SK-N-SH treated with all-trans-retinoic acid at 6 μM for 48 hours (cell line): ENCODE results near the gene PIM3.

Experiments used
- ARNTL ChIP-seq: fragments of 450-650 bp; formaldehyde crosslinking; IDR thresholded peaks from 2 replicates; pipeline ENCODE4 v1.5.0; 2020; ENCODE audit warnings: low read depth, mild to moderate bottlenecking, moderate library complexity, borderline replicate concordance
- CREB5 ChIP-seq: fragments of 250-450 bp; sonication (Bioruptor Pico); IDR thresholded peaks from 2 replicates; pipeline ENCODE4 v1.5.1; 2020; ENCODE audit warnings: low read depth, mild to moderate bottlenecking, moderate library complexity
- CSRNP3 ChIP-seq: fragments of 250-450 bp; sonication (Bioruptor Pico); IDR thresholded peaks from 2 replicates; pipeline ENCODE4 v1.5.1; 2021; ENCODE audit warnings: mild to moderate bottlenecking, moderate library complexity
- PATZ1 ChIP-seq: fragments of 250-450 bp; sonication (Bioruptor Pico); IDR thresholded peaks from 2 replicates; pipeline ENCODE4 v1.8.0; 2020; ENCODE audit warnings: mild to moderate bottlenecking, moderate library complexity, borderline replicate concordance
- POU6F1 ChIP-seq: fragments of 250-450 bp; sonication (Bioruptor Pico); IDR thresholded peaks from 2 replicates; pipeline ENCODE4 v1.8.0; 2021; ENCODE audit warnings: low read depth, mild to moderate bottlenecking, moderate library complexity, borderline replicate concordance
- RARB ChIP-seq: fragments of 250-450 bp; sonication (Bioruptor Pico); IDR thresholded peaks from 2 replicates; pipeline ENCODE4 v1.8.0; 2021; ENCODE audit warnings: mild to moderate bottlenecking, moderate library complexity
- TCF4 ChIP-seq: fragments of 250-450 bp; sonication (Bioruptor Pico); IDR thresholded peaks from 2 replicates; pipeline ENCODE4 v1.8.0; 2021; ENCODE audit warnings: mild to moderate bottlenecking, moderate library complexity, borderline replicate concordance
- TOX ChIP-seq: fragments of 250-450 bp; sonication (Bioruptor Pico); IDR thresholded peaks from 2 replicates; pipeline ENCODE4 v1.8.0; 2021; ENCODE audit warnings: mild to moderate bottlenecking, moderate library complexity, borderline replicate concordance
- ZFP30 ChIP-seq: fragments of 450-650 bp; formaldehyde crosslinking; IDR thresholded peaks from 2 replicates; pipeline ENCODE4 v1.5.0; 2022; ENCODE audit warnings: mild to moderate bottlenecking, moderate library complexity

- TF ChIP-seq TCF4 (CRISPR knock-in tag) (no peak), CSRNP3 (CRISPR knock-in tag) (no peak), POU6F1 (CRISPR knock-in tag) (no peak), CREB5 (no peak), TOX (CRISPR knock-in tag) (no peak), RARB (CRISPR knock-in tag) (no peak), ZFP30 (no peak), ARNTL (CRISPR knock-in tag) (no peak), PATZ1 (CRISPR knock-in tag) (no peak)
These were observed 30.6 kb downstream of the PIM3 start for GRCh38 chr22:49991167-49991566.
